Sigmoid colon (tissue), 7 donors: ENCODE results near the gene INTS4. TPM values are rescaled to one million over a fixed set of nuclear protein-coding genes. Genes with fewer than 3 reads are reported as not detected.
"Not testable (repeated sequence)": the region's sequence is repeated elsewhere in the genome, so short reads cannot be mapped to it uniquely, and the experiment has no call there.

Source experiments
- DNase-seq: peaks from one replicate; pipeline ENCODE4 v3.0.0-alpha.2; 2019
- H3K27ac ChIP-seq, 4 donors: fragments of 200-600 bp; sonication (generic); one replicate each; pipeline ENCODE4 v1.5.1; 2016 to 2019; ENCODE audit warnings: mild to moderate bottlenecking in 1 of 4
- H3K27me3 ChIP-seq, 3 donors: fragments of 200-600 bp; sonication (generic); one replicate each; pipeline ENCODE4 v1.5.1; 2019; ENCODE audit warnings: mild to moderate bottlenecking in 1 of 3
- H3K36me3 ChIP-seq, 4 donors: fragments of 200-600 bp; sonication (generic); one replicate each; pipeline ENCODE4 v1.5.1; 2016 to 2019
- H3K4me1 ChIP-seq, 4 donors: fragments of 200-600 bp; sonication (generic); one replicate each; pipeline ENCODE4 v1.5.1; 2017 to 2019
- H3K4me3 ChIP-seq, 4 donors: fragments of 200-600 bp; sonication (generic); one replicate each; pipeline ENCODE4 v1.5.1; 2017 to 2019; ENCODE audit warnings: mild to moderate bottlenecking in 2 of 4, moderate library complexity in 1 of 4
- H3K9me3 ChIP-seq, 4 donors: fragments of 200-600 bp in 3 of 4; sonication (generic) in 3 of 4; one replicate each; pipeline versions ENCODE4 v1.5.1 to v1.6.1; 2013 to 2019
- EP300 ChIP-seq, 4 donors: sonication (generic); formaldehyde crosslinking; IDR thresholded peaks; one replicate each; pipeline ENCODE4 v1.6.1; 2017; ENCODE audit warnings: antibody characterized with exemption in 4 of 4
- POLR2A ChIP-seq, 2 donors: fragments of 450-650 bp; IDR thresholded peaks; one replicate each; pipeline ENCODE4 v1.6.1; 2016; ENCODE audit warnings: antibody characterized with exemption in 2 of 2, mild to moderate bottlenecking in 2 of 2, moderate library complexity in 2 of 2
- POLR2AphosphoS5 ChIP-seq, 4 donors: sonication (generic); formaldehyde crosslinking; IDR thresholded peaks; one replicate each; pipeline ENCODE4 v1.6.1; 2017; ENCODE audit warnings: antibody characterized with exemption in 4 of 4
- WGBS, 2 donors: extraction: QIAGEN DNeasy Blood & Tissue Kit; methylation state at CpG; one replicate each; pipeline ENCODE4 v1.1.7; 2013; 5-methylcytosine and 5-hydroxymethylcytosine counted together
- intact Hi-C: fragments of 100-400 bp; cut with DNase I; formaldehyde crosslinking; loops from one replicate; pipeline ENCODE4 v1.15.1; 2023
- polyA plus RNA-seq, 3 donors: library from polyadenylated mRNA; stranded (reverse); fragments of 200-250 nt; gene quantifications; one replicate each; pipeline ENCODE4 v1.2.3, GENCODE V29; 2013
- total RNA-seq, 4 donors: library from RNA; depleted of rRNA; stranded (reverse); fragments of >200 nt; gene quantifications; one replicate each; pipeline ENCODE4 v1.1.0, GENCODE V29; 2016
- TF ChIP-seq, protein P1 (sequence below), 4 experiments: fragments of 450-650 bp in 3 of 4; fragments of 200-600 bp in 1 of 4; IDR thresholded peaks; one replicate each; pipeline ENCODE4 v1.5.1; 2016 to 2019; ENCODE audit warnings: antibody characterized with exemption in 4 of 4, mild to moderate bottlenecking in 3 of 4, moderate library complexity in 2 of 4
- donor health status: healthy with polysubstance abuse.
- donor health status: Bipolar disorder and iron deficiency.
- donor health status: healthy.

Gene INTS4
- total and polyA plus RNA-seq, 7 donors = 11.1 to 32.1 (median 26.3) TPM

DNA sequence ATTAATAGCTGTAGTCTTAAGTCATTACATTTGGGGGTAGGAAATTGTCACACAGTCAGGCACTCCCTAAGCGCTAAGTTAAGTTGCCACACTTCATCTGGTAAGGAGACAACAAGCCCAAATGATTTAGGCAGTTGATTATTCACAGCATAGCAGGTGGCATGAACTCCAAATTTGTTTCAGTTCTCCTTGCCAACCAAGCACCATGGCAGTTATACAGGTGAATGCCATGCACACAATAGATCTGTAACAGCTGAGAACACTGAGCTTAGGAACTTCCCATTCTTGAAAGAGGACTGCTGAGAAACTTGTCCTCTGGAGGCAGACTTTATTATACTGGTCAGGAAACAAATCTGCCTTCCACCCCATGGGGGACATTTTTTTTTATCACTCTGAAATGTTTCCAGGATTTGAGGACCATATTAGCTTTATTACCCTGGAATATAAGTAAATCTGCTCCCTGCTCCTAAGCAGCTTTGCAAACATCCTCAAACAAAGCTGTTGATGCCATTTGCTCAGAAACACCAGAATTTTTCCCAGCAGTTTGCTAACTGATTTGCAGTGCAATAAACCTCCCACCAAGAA is 5.1 kb upstream of the INTS4 start:
- DNase-seq = no peak
- Histone ChIP-seq H3K36me3 (no peaks in the 10 kb centered on the region), H3K27me3 (no peaks in the 10 kb centered on the region), H3K4me3 (no peak overlapping the region), H3K27ac (no peak overlapping the region), H3K9me3 (no peaks in the 10 kb centered on the region), H3K4me1 (peaks cover 0 to 5% (median 5%) of the 10 kb centered on the region in 4 donors)
- intact Hi-C loops = loop anchor here (10.0 kb wide), 1 partner anchor 575 kb away; the partner anchor contains the start of gene NARS2
- WGBS, 2 donors = 83 to 89% methylated on average over 1 of the region's 1 CpG
- TF ChIP-seq, protein P1, sequence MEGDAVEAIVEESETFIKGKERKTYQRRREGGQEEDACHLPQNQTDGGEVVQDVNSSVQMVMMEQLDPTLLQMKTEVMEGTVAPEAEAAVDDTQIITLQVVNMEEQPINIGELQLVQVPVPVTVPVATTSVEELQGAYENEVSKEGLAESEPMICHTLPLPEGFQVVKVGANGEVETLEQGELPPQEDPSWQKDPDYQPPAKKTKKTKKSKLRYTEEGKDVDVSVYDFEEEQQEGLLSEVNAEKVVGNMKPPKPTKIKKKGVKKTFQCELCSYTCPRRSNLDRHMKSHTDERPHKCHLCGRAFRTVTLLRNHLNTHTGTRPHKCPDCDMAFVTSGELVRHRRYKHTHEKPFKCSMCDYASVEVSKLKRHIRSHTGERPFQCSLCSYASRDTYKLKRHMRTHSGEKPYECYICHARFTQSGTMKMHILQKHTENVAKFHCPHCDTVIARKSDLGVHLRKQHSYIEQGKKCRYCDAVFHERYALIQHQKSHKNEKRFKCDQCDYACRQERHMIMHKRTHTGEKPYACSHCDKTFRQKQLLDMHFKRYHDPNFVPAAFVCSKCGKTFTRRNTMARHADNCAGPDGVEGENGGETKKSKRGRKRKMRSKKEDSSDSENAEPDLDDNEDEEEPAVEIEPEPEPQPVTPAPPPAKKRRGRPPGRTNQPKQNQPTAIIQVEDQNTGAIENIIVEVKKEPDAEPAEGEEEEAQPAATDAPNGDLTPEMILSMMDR (IDR thresholded peaks at IDR 0.05) = no peak
- no peak for TF ChIP-seq EP300 (IDR thresholded peaks at IDR 0.05)
- TF ChIP-seq POLR2A (IDR thresholded peaks at IDR 0.05) = no peak
- TF ChIP-seq POLR2AphosphoS5 (IDR thresholded peaks at IDR 0.05) = no peak

DNA sequence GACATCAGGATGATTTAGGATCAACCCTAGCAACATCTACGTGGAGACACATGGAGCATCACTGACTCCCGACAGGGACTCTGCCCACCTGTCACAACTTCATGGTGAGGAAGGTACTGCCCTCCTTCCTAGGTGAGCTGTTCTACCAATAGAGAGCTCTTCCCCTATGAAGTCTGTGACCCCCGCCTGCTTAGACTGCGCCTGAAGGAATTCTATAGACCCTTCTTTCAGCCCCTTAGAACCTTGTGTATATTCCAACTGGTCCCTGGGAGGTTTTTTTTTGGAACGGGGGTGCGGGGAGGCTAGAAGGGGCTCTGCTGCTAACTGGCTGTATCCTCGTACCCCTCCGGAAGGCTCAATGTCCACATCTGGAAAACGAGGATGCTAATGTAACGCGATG is 566 bp downstream of the INTS4 start:
- Histone ChIP-seq H3K4me1 (peaks cover 0 to 24% (median 19%) of the 10 kb centered on the region in 4 donors), H3K27me3 (no peaks in the 10 kb centered on the region), H3K9me3 (no peaks in the 10 kb centered on the region), H3K4me3 (peak overlapping the region; percentile 60 to 69 (median 63)), H3K36me3 (peaks cover 0 to 23% (median 0%) of the 10 kb centered on the region in 4 donors), H3K27ac (peak overlapping the region; percentile 80 to 88 (median 84))
- 3 to 4% methylated on average over 11 of the region's 11 CpGs for WGBS, 2 donors
- DNase-seq = no peak
- intact Hi-C loops = loop anchor here (1.0 to 10.0 kb wide), 3 partner anchors 52 to 581 kb away; partner anchors contain the start of genes AAMDC, NARS2 and RSF1
- TF ChIP-seq POLR2A (IDR thresholded peaks at IDR 0.05) (no peak), EP300 (IDR thresholded peaks at IDR 0.05) (no peak), POLR2AphosphoS5 (IDR thresholded peaks at IDR 0.05) (no peak)
- TF ChIP-seq, protein P1 (IDR thresholded peaks at IDR 0.05) = no peak

- DNase-seq = no peak
- peaks cover 0 to 50% (median 7%) of the 10 kb centered on the region in 4 donors for H3K36me3 ChIP-seq
- WGBS, 2 donors = 95 to 97% methylated on average over 5 of the region's 5 CpGs
- intact Hi-C loops = loop anchor here (10.0 kb wide), 1 partner anchor 584 kb away; the partner anchor contains the start of gene NARS2
- no peaks in the 10 kb centered on the region for H3K27me3 ChIP-seq
- TF ChIP-seq POLR2AphosphoS5 (IDR thresholded peaks at IDR 0.05) (no peak), EP300 (IDR thresholded peaks at IDR 0.05) (no peak), POLR2A (IDR thresholded peaks at IDR 0.05) (no peak)
- TF ChIP-seq, protein P1 (IDR thresholded peaks at IDR 0.05) = no peak
- no peak overlapping the region for H3K27ac ChIP-seq
- no peaks in the 10 kb centered on the region for H3K9me3 ChIP-seq
- peaks cover 0 to 24% (median 19%) of the 10 kb centered on the region in 4 donors for H3K4me1 ChIP-seq
- no peak overlapping the region for H3K4me3 ChIP-seq
Measured at GRCh38 chr11:77990981-77991380, 3.5 kb downstream of the INTS4 start.

DNA sequence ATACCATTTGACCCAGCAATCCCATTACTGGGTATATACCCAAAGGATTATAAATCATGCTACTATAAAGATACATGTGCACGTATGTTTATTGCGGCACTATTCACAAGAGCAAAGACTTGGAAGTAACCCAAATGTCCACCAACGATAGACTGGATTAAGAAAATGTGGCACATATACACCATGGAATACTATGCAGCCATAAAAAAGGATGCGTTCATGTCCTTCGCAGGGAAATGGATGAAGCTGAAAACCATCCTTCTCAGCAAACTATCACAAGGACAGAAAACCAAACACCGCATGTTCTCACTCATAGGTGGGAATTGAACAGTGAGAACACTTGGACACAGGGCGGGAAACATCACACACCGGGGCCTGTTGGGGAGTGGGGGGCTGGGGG is 8.0 kb downstream of the INTS4 start:
- H3K4me1 ChIP-seq, intact Hi-C loops, H3K27ac ChIP-seq, H3K9me3 ChIP-seq, DNase-seq, H3K4me3 ChIP-seq, H3K27me3 ChIP-seq: not testable (repeated sequence)
- peaks cover 0 to 50% (median 7%) of the 10 kb centered on the region in 4 donors for H3K36me3 ChIP-seq
- WGBS, 2 donors = 96 to 98% methylated on average over 8 of the region's 8 CpGs

- Histone ChIP-seq H3K4me3 (no peak overlapping the region), H3K27me3 (no peaks in the 10 kb centered on the region), H3K9me3 (no peaks in the 10 kb centered on the region), H3K36me3 (peaks cover 10 to 39% (median 22%) of the 10 kb centered on the region in 4 donors), H3K27ac (no peak overlapping the region), H3K4me1 (no peaks in the 10 kb centered on the region)
- 96 to 98% methylated on average over 2 of the region's 2 CpGs for WGBS, 2 donors
- intact Hi-C loops = no loop called here
- TF ChIP-seq EP300 (IDR thresholded peaks at IDR 0.05) = no peak
- TF ChIP-seq, protein P1 (IDR thresholded peaks at IDR 0.05) = no peak
- TF ChIP-seq POLR2A (IDR thresholded peaks at IDR 0.05) = no peak
- no peak for TF ChIP-seq POLR2AphosphoS5 (IDR thresholded peaks at IDR 0.05)
- DNase-seq = no peak
Measured at GRCh38 chr11:77981346-77981947, 13.0 kb downstream of the INTS4 start.
